H1 (cell line): ENCODE data around the gene MANF. TPM values are rescaled to one million over a fixed set of nuclear protein-coding genes. Genes with fewer than 3 reads are reported as not detected.

Experiments
- CTCF ChIA-PET: fragments of 300-600 bp; sonication (Branson Sonifier 250); formaldehyde crosslinking; loops from one replicate; lab custom pipeline; 2021; ENCODE audit not compliant: partially characterized antibody; lab: Charles Lee
- POLR2A ChIA-PET: fragments of 300-600 bp; sonication (Branson Sonifier 250); formaldehyde crosslinking; loops from one replicate; lab custom pipeline; 2021; ENCODE audit warnings: inconsistent platforms; ENCODE audit not compliant: partially characterized antibody; lab: Charles Lee
- DNase-seq, 2 experiments: peaks; one replicate each; pipeline versions ENCODE4 v3.0.0 to v3.0.0-alpha.2; 2010 to 2022; ENCODE audit warnings: low spot score in 2 of 2, low read depth in 1 of 2, mixed read lengths in 1 of 2
- FAIRE-seq: peaks from 2 replicates; lab custom pipeline; 2011; peaks lifted over from hg19 to GRCh38; lab: Jason Lieb, UNC
- H2AFZ ChIP-seq: 2 replicates; pipeline ENCODE4 v1.8.1; 2012; ENCODE audit warnings: low read length, inconsistent platforms
- H2AK5ac ChIP-seq: 2 replicates; pipeline ENCODE4 v1.6.1; 2013; ENCODE audit warnings: low read depth, low read length
- H2BK120ac ChIP-seq: replicated peaks from 2 replicates; pipeline ENCODE3; 2013; ENCODE audit warnings: low read depth, low read length, inconsistent platforms
- H2BK12ac ChIP-seq: 2 replicates; pipeline ENCODE4 v1.6.1; 2013; ENCODE audit warnings: low read depth, low read length
- H2BK15ac ChIP-seq: 2 replicates; pipeline ENCODE4 v1.6.1; 2013; ENCODE audit warnings: low read length
- H2BK20ac ChIP-seq: 2 replicates; pipeline ENCODE4 v1.6.1; 2013; ENCODE audit warnings: low read length
- H2BK5ac ChIP-seq: 2 replicates; pipeline ENCODE4 v1.6.1; 2013; ENCODE audit warnings: low read depth, low read length
- H3K14ac ChIP-seq: 2 replicates; pipeline ENCODE4 v1.6.1; 2013; ENCODE audit warnings: inconsistent platforms; ENCODE audit not compliant: insufficient read length
- H3K18ac ChIP-seq: 2 replicates; pipeline ENCODE4 v1.6.1; 2013; ENCODE audit warnings: low read length; ENCODE audit errors: extremely low read depth
- H3K23ac ChIP-seq: 2 replicates; pipeline ENCODE4 v1.6.1; 2013; ENCODE audit warnings: inconsistent platforms; ENCODE audit not compliant: insufficient read length
- H3K23me2 ChIP-seq: 2 replicates; pipeline ENCODE4 v1.6.1; 2013; ENCODE audit warnings: low read depth, low read length
- H3K27ac ChIP-seq: 2 replicates; pipeline ENCODE4 v1.6.1; 2011; ENCODE audit warnings: low read depth, low read length, inconsistent platforms
- H3K27me3 ChIP-seq, 4 experiments: replicated peaks in 1 of 4; 1 replicate in 1 of 4; 2 replicates in 3 of 4; pipeline versions ENCODE4 v1.6.1 to v1.8.1; 2011 to 2013; ENCODE audit warnings: low read length in 3 of 4, mild to moderate bottlenecking in 3 of 4, inconsistent platforms in 2 of 4, mixed read lengths in 2 of 4, moderate library complexity in 1 of 4; ENCODE audit not compliant: control insufficient read depth in 3 of 4, insufficient read depth in 3 of 4; ENCODE audit errors: extremely low read depth in 1 of 4
- H3K36me3 ChIP-seq, 4 experiments: 2 replicates each; pipeline versions ENCODE4 v1.6.1 to v1.8.1; 2011 to 2013; ENCODE audit warnings: mild to moderate bottlenecking in 4 of 4, low read length in 3 of 4, moderate library complexity in 2 of 4, control low read depth in 1 of 4, inconsistent platforms in 1 of 4; ENCODE audit not compliant: insufficient read depth in 4 of 4, control insufficient read depth in 2 of 4
- H3K4ac ChIP-seq: replicated peaks from 2 replicates; pipeline ENCODE3; 2013; ENCODE audit warnings: low read length, low read depth, mixed read lengths, inconsistent platforms; ENCODE audit not compliant: insufficient read length
- H3K4me1 ChIP-seq, 4 experiments: replicated peaks in 1 of 4; 1 replicate in 1 of 4; 2 replicates in 3 of 4; pipeline versions ENCODE4 v1.6.1 to v1.8.1; 2011 to 2013; ENCODE audit warnings: low read length in 3 of 4, inconsistent platforms in 2 of 4, mixed read lengths in 1 of 4; ENCODE audit not compliant: insufficient read depth in 4 of 4, control insufficient read depth in 3 of 4
- H3K4me2 ChIP-seq, 2 experiments: 2 replicates each; pipeline versions ENCODE4 v1.6.1 to v1.8.1; 2011 to 2013; ENCODE audit warnings: low read depth in 2 of 2, low read length in 2 of 2, control low read depth in 1 of 2, inconsistent platforms in 1 of 2, mild to moderate bottlenecking in 1 of 2; ENCODE audit not compliant: insufficient read depth in 1 of 2
- H3K4me3 ChIP-seq, 4 experiments: fragments of 200-600, 300-600 bp in 1 of 4; sonication (generic), shearing (Covaris generic), sonication (Bioruptor Twin) in 1 of 4; 2 replicates each; pipeline versions ENCODE4 v1.5.1 to v1.8.1; 2011 to 2016; ENCODE audit warnings: low read length in 4 of 4, low read depth in 3 of 4, control low read depth in 2 of 4, inconsistent platforms in 2 of 4, mild to moderate bottlenecking in 2 of 4, mixed read lengths in 1 of 4, moderate library complexity in 1 of 4; ENCODE audit not compliant: insufficient read depth in 2 of 4; ENCODE audit errors: extremely low read depth in 1 of 4
- H3K56ac ChIP-seq: replicated peaks from 2 replicates; pipeline ENCODE3; 2013; ENCODE audit warnings: low read depth, mild to moderate bottlenecking, mixed read lengths, low read length, inconsistent platforms; ENCODE audit not compliant: insufficient read length
- H3K79me1 ChIP-seq: 2 replicates; pipeline ENCODE4 v1.6.1; 2013; ENCODE audit warnings: low read depth, low read length, control low read depth
- H3K79me2 ChIP-seq, 2 experiments: 2 replicates each; pipeline versions ENCODE4 v1.6.1 to v1.8.1; 2012 to 2013; ENCODE audit warnings: low read length in 2 of 2, mild to moderate bottlenecking in 2 of 2, inconsistent platforms in 1 of 2; ENCODE audit not compliant: insufficient read depth in 2 of 2, control insufficient read depth in 1 of 2
- H3K9ac ChIP-seq, 4 experiments: replicated peaks in 1 of 4; 1 replicate in 1 of 4; 2 replicates in 3 of 4; pipeline versions ENCODE4 v1.6.1 to v1.8.1; 2011 to 2013; ENCODE audit warnings: low read depth in 3 of 4, low read length in 3 of 4, control low read depth in 2 of 4, mild to moderate bottlenecking in 2 of 4, moderate library complexity in 2 of 4, inconsistent platforms in 1 of 4; ENCODE audit errors: extremely low read depth in 1 of 4
- H3K9me3 ChIP-seq, 2 experiments: 2 replicates each; pipeline versions ENCODE4 v1.6.1 to v1.8.1; 2012 to 2013; ENCODE audit warnings: mild to moderate bottlenecking in 2 of 2, moderate library complexity in 2 of 2, control low read depth in 1 of 2, inconsistent platforms in 1 of 2, low read depth in 1 of 2, low read length in 1 of 2, mixed read lengths in 1 of 2; ENCODE audit not compliant: insufficient read depth in 2 of 2
- H4K20me1 ChIP-seq, 2 experiments: replicated peaks in 1 of 2; 2 replicates each; pipeline versions ENCODE3 to v1.8.1; 2011 to 2013; ENCODE audit warnings: inconsistent platforms in 2 of 2, low read length in 2 of 2, mild to moderate bottlenecking in 1 of 2; ENCODE audit not compliant: insufficient read depth in 2 of 2, control insufficient read depth in 1 of 2
- H4K5ac ChIP-seq: 2 replicates; pipeline ENCODE4 v1.6.1; 2013; ENCODE audit warnings: low read length, low read depth, mixed read lengths, inconsistent platforms; ENCODE audit not compliant: insufficient read length
- H4K8ac ChIP-seq: 2 replicates; pipeline ENCODE4 v1.8.0; 2013; ENCODE audit warnings: mild to moderate bottlenecking, moderate library complexity, low read length, inconsistent platforms; ENCODE audit not compliant: insufficient read depth; ENCODE audit errors: extremely low read depth
- H4K91ac ChIP-seq: replicated peaks from 2 replicates; pipeline ENCODE3; 2013; ENCODE audit warnings: low read length, mixed read lengths, inconsistent platforms; ENCODE audit not compliant: insufficient read length
- CHD2 ChIP-seq: IDR thresholded peaks from 2 replicates; pipeline ENCODE4 v1.6.1; 2012; ENCODE audit warnings: low read length, improper control_type of control experiment
- E2F6 ChIP-seq: IDR thresholded peaks from 2 replicates; pipeline ENCODE4 v1.6.1; 2012; ENCODE audit warnings: inconsistent platforms
- FOSL1 ChIP-seq: IDR thresholded peaks from 2 replicates; pipeline ENCODE4 v1.6.1; 2011; ENCODE audit warnings: mild to moderate bottlenecking, low read depth, low read length, moderate library complexity; ENCODE audit not compliant: insufficient read depth
- KDM1A ChIP-seq: fragments of 200-600, 300-600 bp; sonication (generic); IDR thresholded peaks from 2 replicates; pipeline ENCODE4 v1.7.1; 2016; ENCODE audit warnings: mild to moderate bottlenecking, low read length, borderline replicate concordance
- KDM4A ChIP-seq: IDR thresholded peaks from one replicate; pipeline ENCODE4 v1.7.1; 2012; ENCODE audit warnings: low read depth, mild to moderate bottlenecking, moderate library complexity, low read length, inconsistent platforms; ENCODE audit not compliant: severe bottlenecking
- NANOG ChIP-seq: IDR thresholded peaks from 2 replicates; pipeline ENCODE4 v1.6.1; 2011; ENCODE audit warnings: low read length, low read depth, mild to moderate bottlenecking, inconsistent platforms; ENCODE audit not compliant: insufficient read depth, poor library complexity, severe bottlenecking
- SIX5 ChIP-seq: IDR thresholded peaks from 2 replicates; pipeline ENCODE4 v1.6.1; 2011; ENCODE audit warnings: mild to moderate bottlenecking, low read depth, low read length
- SP4 ChIP-seq: IDR thresholded peaks from 2 replicates; pipeline ENCODE4 v1.6.1; 2012; ENCODE audit warnings: low read length, inconsistent platforms
- TBP ChIP-seq: IDR thresholded peaks from 2 replicates; pipeline ENCODE4 v1.6.1; 2011; ENCODE audit warnings: low read depth, low read length, improper control_type of control experiment
- WGBS, 2 experiments: shearing (Covaris generic) in 1 of 2; methylation state at CpG; one replicate each; pipeline versions ENCODE4 v1.1.6 to v1.1.7; 2013 to 2015; ENCODE audit warnings: low lambda C conversion rate in 2 of 2, mixed read lengths in 2 of 2, inconsistent platforms in 1 of 2, low coverage in 1 of 2, missing lambda C conversion rate in 1 of 2; ENCODE audit not compliant: insufficient replicate concordance in 2 of 2, insufficient coverage in 1 of 2, insufficient read length in 1 of 2; ENCODE audit errors: extremely low coverage in 1 of 2, missing lambda C conversion rate in 1 of 2; 5-methylcytosine and 5-hydroxymethylcytosine counted together
- polyA plus RNA-seq, 7 experiments: library from polyadenylated mRNA; depleted of rRNA in 3 of 7; stranded (reverse) in 5 of 7; unstranded in 2 of 7; fragments of >200 nt in 5 of 7; fragments of 200-250 nt in 2 of 7; gene quantifications; 1 replicate in 5 of 7; 2 replicates in 1 of 7; 4 replicates in 1 of 7; pipeline versions ENCODE4 v1.2.1 to v1.2.3, GENCODE V29; 2011 to 2013; ENCODE audit warnings: missing spikeins in 2 of 7, mixed read lengths in 2 of 7
- total RNA-seq: library from RNA; stranded (reverse); fragmentation: NEBNext Ultra II Directional; extraction: Animal tissue kit (Norgen Biotek cat#: 25700); gene quantifications from 2 replicates; pipeline ENCODE4 v1.2.1, GENCODE V29; 2021
- TF ChIP-seq, protein P1 (sequence below): IDR thresholded peaks from 2 replicates; pipeline ENCODE4 v1.6.1; 2011; ENCODE audit warnings: low read depth, mild to moderate bottlenecking, low read length; ENCODE audit not compliant: insufficient read depth

MANF gene
- total and polyA plus RNA-seq, 2 of the 8 experiments (the other 6 are each of a cell fraction or from before 2014, with no cell fraction given), result 37.5 to 159 TPM

DNA sequence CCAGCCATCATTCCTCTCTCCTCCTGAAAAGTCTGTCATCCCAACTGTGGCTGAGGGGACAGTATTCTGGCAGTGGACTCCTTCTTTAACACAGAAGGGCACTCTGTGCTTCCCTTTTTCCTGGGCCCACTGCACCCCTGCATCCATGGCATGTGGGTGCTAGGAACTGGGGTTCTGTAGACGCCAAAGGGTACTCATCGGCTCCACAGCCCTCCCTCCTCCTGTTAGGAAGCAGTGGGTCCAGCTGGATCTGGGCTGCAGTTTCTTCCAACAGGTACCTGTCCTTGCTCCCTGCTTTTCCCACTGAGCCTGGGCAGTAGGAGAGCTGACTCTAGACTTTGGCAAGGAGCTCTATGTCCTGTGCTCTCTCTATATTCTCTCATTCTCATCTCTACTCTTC, 6.4 kb upstream of the MANF start:
- Histone ChIP-seq H3K4me2 (no peak overlapping the region), H2AFZ (no peak overlapping the region), H3K23ac (no peak overlapping the region), H3K9me3 (no peaks in the 10 kb centered on the region), H4K20me1 (peaks cover 0 to 2% of the 10 kb centered on the region in 2 experiments), H3K14ac (no peak overlapping the region), H2BK15ac (no peak overlapping the region), H2BK12ac (no peak overlapping the region), H2AK5ac (no peak overlapping the region), H3K79me2 (peaks cover 0 to 6% of the 10 kb centered on the region in 2 experiments; a peak in 2 of 4 replicates), H3K79me1 (no peaks in the 10 kb centered on the region), H3K9ac (no peak overlapping the region), H3K56ac (no peak overlapping the region), H4K91ac (no peak overlapping the region), H4K5ac (no peak overlapping the region), H3K4me3 (no peak overlapping the region), H2BK20ac (no peak overlapping the region), H3K4me1 (peaks cover 0 to 3% (median 0%) of the 10 kb centered on the region in 4 experiments; a peak in 3 of 7 replicates), H3K27ac (no peak overlapping the region), H3K23me2 (no peaks in the 10 kb centered on the region), H2BK120ac (no peak overlapping the region), H2BK5ac (no peak overlapping the region), H3K18ac (no peak overlapping the region), H4K8ac (no peak overlapping the region), H3K36me3 (peaks cover 0 to 6% (median 1%) of the 10 kb centered on the region in 4 experiments; a peak in 4 of 8 replicates), H3K27me3 (no peaks in the 10 kb centered on the region), H3K4ac (no peak overlapping the region)
- CTCF ChIA-PET, result interaction anchor here (1.5 to 6.8 kb wide), 5 partner anchors 8 to 764 kb away, joined by 5 to 35 read pairs (median 14); partner anchors contain the start of gene MAPKAPK3
- no peak for FAIRE-seq
- DNase-seq, result no peak
- WGBS, 2 experiments, result 90% methylated on average over 2 of the region's 2 CpGs; no CpG with 5 or more reads in 1 of the 2 experiments
- POLR2A ChIA-PET, result interaction anchor here (1.0 to 1.4 kb wide), 3 partner anchors 15 to 809 kb away, joined by 3 read pairs; partner anchors contain the start of gene HEMK1
- TF ChIP-seq NANOG (no peak), CHD2 (no peak), KDM1A (no peak), TBP (no peak), SIX5 (no peak), FOSL1 (no peak), E2F6 (no peak), KDM4A (no peak), SP4 (no peak)
- TF ChIP-seq, protein P1, sequence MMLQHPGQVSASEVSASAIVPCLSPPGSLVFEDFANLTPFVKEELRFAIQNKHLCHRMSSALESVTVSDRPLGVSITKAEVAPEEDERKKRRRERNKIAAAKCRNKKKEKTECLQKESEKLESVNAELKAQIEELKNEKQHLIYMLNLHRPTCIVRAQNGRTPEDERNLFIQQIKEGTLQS, result no peak
